EL (cell line): ENCODE results near the gene VEGFD.

Source experiments
- DNase-seq: peaks from one replicate; pipeline ENCODE4 v3.0.0-alpha.2; 2016

VEGFD gene

GRCh38 chrX:15299941-15300851 is 84.0 kb downstream of the VEGFD start:
- DNase-seq, result peak; percentile 4

- DNase-seq, result no peak
Measured at GRCh38 chrX:15298780-15299179, 85.4 kb downstream of the VEGFD start.

DNA sequence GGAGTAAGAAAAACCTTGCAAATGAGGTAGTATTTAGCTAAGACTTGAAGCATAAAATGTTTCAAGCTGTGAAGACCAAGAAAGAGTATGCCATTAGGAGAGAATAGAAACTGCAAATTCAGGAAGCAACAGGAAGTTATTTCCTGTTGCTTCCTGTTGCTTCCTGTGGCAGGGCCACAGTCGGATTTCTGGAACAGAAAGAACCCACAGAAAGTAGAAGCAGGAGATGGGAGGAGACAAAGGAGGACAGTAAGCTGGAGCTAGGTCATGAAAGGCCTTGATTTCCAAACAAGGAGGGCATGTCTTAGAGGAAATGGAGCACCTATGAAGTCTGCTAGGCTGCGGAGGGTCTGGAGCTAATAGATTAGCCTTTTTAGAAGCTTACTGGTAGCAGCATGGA is 86.0 kb downstream of the VEGFD start:
- no peak for DNase-seq
